Measurements from ENCODE around the gene YWHAB.

Gene YWHAB

DNA sequence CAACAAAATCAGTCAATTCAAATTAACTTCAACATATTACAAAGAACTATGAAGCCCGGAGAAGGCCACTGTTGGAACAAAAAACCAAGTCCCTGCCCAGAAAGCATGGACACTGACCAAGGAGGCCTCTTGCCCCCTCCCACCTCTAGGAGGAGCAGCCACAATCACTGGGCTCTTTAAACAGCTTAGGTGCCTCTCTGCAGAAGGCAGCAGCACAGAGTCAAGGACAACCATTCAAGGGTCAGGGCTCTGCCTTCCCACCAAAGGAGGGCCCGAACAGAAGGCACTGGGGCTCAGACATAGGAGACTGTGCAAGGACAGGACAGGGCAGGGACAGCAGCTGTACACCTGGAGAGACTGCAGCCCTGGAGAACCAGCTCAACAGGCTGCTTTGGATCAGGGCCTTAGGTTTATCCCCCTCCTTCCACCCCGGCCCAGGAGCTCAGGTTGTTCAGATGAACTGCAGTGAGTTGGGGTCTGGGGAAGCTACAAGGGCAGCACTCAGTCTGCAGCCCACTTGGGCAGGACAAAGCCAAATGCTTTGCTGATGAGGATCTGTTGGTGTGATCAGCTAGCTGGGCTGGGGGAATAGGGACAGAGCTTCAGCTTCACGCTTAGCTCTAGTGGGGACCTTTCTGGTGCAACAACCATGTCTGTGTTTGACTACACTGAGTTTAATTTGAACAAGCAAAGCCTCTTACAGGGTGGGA lies 56.9 kb downstream of the YWHAB start:
- no peak for DNase-seq (ENCODE audit: low spot score)
- TF ChIP-seq, protein P1, sequence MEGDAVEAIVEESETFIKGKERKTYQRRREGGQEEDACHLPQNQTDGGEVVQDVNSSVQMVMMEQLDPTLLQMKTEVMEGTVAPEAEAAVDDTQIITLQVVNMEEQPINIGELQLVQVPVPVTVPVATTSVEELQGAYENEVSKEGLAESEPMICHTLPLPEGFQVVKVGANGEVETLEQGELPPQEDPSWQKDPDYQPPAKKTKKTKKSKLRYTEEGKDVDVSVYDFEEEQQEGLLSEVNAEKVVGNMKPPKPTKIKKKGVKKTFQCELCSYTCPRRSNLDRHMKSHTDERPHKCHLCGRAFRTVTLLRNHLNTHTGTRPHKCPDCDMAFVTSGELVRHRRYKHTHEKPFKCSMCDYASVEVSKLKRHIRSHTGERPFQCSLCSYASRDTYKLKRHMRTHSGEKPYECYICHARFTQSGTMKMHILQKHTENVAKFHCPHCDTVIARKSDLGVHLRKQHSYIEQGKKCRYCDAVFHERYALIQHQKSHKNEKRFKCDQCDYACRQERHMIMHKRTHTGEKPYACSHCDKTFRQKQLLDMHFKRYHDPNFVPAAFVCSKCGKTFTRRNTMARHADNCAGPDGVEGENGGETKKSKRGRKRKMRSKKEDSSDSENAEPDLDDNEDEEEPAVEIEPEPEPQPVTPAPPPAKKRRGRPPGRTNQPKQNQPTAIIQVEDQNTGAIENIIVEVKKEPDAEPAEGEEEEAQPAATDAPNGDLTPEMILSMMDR (IDR thresholded peaks at IDR 0.05; ENCODE audit: extremely low read depth, missing control alignments), result no peak

- no peak for DNase-seq (ENCODE audit: low spot score)
- TF ChIP-seq, protein P1 (IDR thresholded peaks at IDR 0.05; ENCODE audit: extremely low read depth, missing control alignments), result no peak
Observed at GRCh38 chr20:44943828-44944227, 58.3 kb downstream of the YWHAB start.

- TF ChIP-seq, protein P1 (IDR thresholded peaks at IDR 0.05; ENCODE audit: extremely low read depth, missing control alignments), result no peak
- no peak for DNase-seq (ENCODE audit: low spot score)
Observed at GRCh38 chr20:44945261-44945660, 59.8 kb downstream of the YWHAB start.

GRCh38 chr20:44946271-44946852 lies 60.9 kb downstream of the YWHAB start:
- no peak for DNase-seq (ENCODE audit: low spot score)
- TF ChIP-seq, protein P1 (IDR thresholded peaks at IDR 0.05; ENCODE audit: extremely low read depth, missing control alignments), result no peak

- no peak for DNase-seq (ENCODE audit: low spot score)
- TF ChIP-seq, protein P1 (IDR thresholded peaks at IDR 0.05; ENCODE audit: extremely low read depth, missing control alignments), result no peak
Observed at GRCh38 chr20:44948107-44948506, 62.6 kb downstream of the YWHAB start.

GRCh38 chr20:44948513-44948912 lies 63.0 kb downstream of the YWHAB start:
- TF ChIP-seq, protein P1 (IDR thresholded peaks at IDR 0.05; ENCODE audit: extremely low read depth, missing control alignments), result no peak
- DNase-seq (ENCODE audit: low spot score), result no peak

- DNase-seq (ENCODE audit: low spot score), result no peak
- TF ChIP-seq, protein P1 (IDR thresholded peaks at IDR 0.05; ENCODE audit: extremely low read depth, missing control alignments), result no peak
Observed at GRCh38 chr20:44950368-44950767, 64.9 kb downstream of the YWHAB start.

Data from GM20000 (cell line).